Ovary (tissue), 3 donors: ENCODE data around the gene SVIL.

Experiments used
- EP300 ChIP-seq: sonication (generic); formaldehyde crosslinking; IDR thresholded peaks from one replicate; pipeline ENCODE4 v1.6.1; 2017; ENCODE audit warnings: antibody characterized with exemption
- POLR2A ChIP-seq: fragments of 450-650 bp; IDR thresholded peaks from one replicate; pipeline ENCODE4 v1.6.1; 2017; ENCODE audit warnings: antibody characterized with exemption, mild to moderate bottlenecking, moderate library complexity
- TF ChIP-seq, protein P1 (sequence below), 3 donors: fragments of 450-650 bp in 2 of 3; fragments of 200-600 bp in 1 of 3; IDR thresholded peaks; one replicate each; pipeline versions ENCODE4 v1.5.1 to v1.8.0; 2016 to 2022; ENCODE audit warnings: antibody characterized with exemption in 3 of 3, mild to moderate bottlenecking in 1 of 3
- donor health status: DM: no; HTN: no; CAD: no.

DNA sequence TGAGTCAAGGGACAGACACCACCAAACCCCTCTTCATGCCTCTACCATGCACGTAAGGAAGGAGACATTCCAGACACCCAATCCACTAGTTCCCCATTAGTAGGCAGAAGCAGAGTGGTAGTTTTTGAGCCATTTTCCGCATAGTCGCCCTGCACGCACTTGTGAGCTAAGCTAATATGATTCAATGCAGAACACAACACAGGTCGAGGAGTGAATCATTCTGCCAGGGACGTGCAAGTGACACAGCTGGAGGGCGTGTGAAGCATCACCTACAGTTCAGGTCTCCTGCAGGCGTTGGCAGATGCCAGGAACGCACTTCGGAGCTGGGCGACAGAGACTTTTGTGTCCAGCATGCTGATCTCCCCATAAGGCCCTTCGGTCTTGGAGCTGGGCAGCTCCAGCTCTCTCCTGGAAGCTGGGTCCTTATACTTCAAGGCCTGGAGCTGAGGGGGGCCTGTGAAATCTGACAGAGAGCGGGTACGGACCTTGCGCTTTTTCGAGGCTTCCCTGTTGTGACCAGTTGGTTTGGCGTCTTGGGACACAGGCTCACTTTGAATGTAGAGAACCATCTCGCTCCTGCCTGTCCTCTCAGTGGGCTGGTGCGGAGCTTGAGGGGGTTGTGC is 102.4 kb downstream of the SVIL start:
- TF ChIP-seq, protein P1, sequence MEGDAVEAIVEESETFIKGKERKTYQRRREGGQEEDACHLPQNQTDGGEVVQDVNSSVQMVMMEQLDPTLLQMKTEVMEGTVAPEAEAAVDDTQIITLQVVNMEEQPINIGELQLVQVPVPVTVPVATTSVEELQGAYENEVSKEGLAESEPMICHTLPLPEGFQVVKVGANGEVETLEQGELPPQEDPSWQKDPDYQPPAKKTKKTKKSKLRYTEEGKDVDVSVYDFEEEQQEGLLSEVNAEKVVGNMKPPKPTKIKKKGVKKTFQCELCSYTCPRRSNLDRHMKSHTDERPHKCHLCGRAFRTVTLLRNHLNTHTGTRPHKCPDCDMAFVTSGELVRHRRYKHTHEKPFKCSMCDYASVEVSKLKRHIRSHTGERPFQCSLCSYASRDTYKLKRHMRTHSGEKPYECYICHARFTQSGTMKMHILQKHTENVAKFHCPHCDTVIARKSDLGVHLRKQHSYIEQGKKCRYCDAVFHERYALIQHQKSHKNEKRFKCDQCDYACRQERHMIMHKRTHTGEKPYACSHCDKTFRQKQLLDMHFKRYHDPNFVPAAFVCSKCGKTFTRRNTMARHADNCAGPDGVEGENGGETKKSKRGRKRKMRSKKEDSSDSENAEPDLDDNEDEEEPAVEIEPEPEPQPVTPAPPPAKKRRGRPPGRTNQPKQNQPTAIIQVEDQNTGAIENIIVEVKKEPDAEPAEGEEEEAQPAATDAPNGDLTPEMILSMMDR (IDR thresholded peaks at IDR 0.05), result no peak
- no peak for TF ChIP-seq EP300
- TF ChIP-seq POLR2A, result no peak
